Esophagus squamous epithelium (tissue), 5 donors: ENCODE measurements around the gene POLD2. TPM values are rescaled to one million over a fixed set of nuclear protein-coding genes. Genes with fewer than 3 reads are reported as not detected.

Experiments used
- DNase-seq: peaks from one replicate; lab custom pipeline; 2025; lab: John Stamatoyannopoulos, UW
- H3K27ac ChIP-seq, 4 donors: fragments of 200-600 bp; sonication (generic); one replicate each; pipeline ENCODE4 v1.5.1; 2016 to 2019; ENCODE audit warnings: mild to moderate bottlenecking in 1 of 4
- H3K27me3 ChIP-seq, 4 donors: fragments of 200-600 bp; sonication (generic); 1 replicate in 3 of 4; 2 replicates in 1 of 4; pipeline versions ENCODE4 v1.5.1 to v1.6.0; 2017 to 2021; ENCODE audit warnings: antibody characterized with exemption in 1 of 4
- H3K36me3 ChIP-seq, 3 donors: fragments of 200-600 bp; sonication (generic); one replicate each; pipeline ENCODE4 v1.5.1; 2016 to 2019
- H3K4me1 ChIP-seq, 3 donors: fragments of 200-600 bp; sonication (generic); one replicate each; pipeline ENCODE4 v1.5.1; 2017 to 2019
- H3K4me3 ChIP-seq, 4 donors: fragments of 200-600 bp; sonication (generic); 1 replicate in 3 of 4; 2 replicates in 1 of 4; pipeline ENCODE4 v1.5.1; 2016 to 2019; ENCODE audit warnings: mild to moderate bottlenecking in 2 of 4, moderate library complexity in 1 of 4
- H3K9me3 ChIP-seq, 3 donors: fragments of 200-600 bp; sonication (generic); one replicate each; pipeline ENCODE4 v1.5.1; 2016 to 2019
- POLR2A ChIP-seq, 4 donors: fragments of 450-650 bp; IDR thresholded peaks; one replicate each; pipeline ENCODE4 v1.6.1; 2017; ENCODE audit warnings: antibody characterized with exemption in 4 of 4, mild to moderate bottlenecking in 4 of 4, moderate library complexity in 3 of 4
- WGBS, 2 donors: methylation state at CpG; one replicate each; pipeline ENCODE4 v1.1.5; 2018; 5-methylcytosine and 5-hydroxymethylcytosine counted together
- intact Hi-C: fragments of 100-400 bp; cut with DNase I; formaldehyde crosslinking; loops from one replicate; pipeline ENCODE4 v1.15.0; 2022
- total RNA-seq, 4 donors: library from RNA; depleted of rRNA; stranded (reverse); fragments of >200 nt; gene quantifications; one replicate each; pipeline ENCODE4 v1.1.0, GENCODE V29; 2016
- TF ChIP-seq, protein P1 (sequence below), 6 experiments: fragments of 450-650 bp in 4 of 6; fragments of 200-600 bp in 2 of 6; sonication (generic) in 2 of 6; IDR thresholded peaks; one replicate each; pipeline ENCODE4 v1.5.1; 2016 to 2019; ENCODE audit warnings: antibody characterized with exemption in 6 of 6, mild to moderate bottlenecking in 4 of 6, moderate library complexity in 4 of 6
- donor health status: DM: yes; HTN: yes; CAD: no.

POLD2 gene
- total RNA-seq, 4 donors from 2014 or later, result 71.2 to 164 (median 89.5) TPM

DNA sequence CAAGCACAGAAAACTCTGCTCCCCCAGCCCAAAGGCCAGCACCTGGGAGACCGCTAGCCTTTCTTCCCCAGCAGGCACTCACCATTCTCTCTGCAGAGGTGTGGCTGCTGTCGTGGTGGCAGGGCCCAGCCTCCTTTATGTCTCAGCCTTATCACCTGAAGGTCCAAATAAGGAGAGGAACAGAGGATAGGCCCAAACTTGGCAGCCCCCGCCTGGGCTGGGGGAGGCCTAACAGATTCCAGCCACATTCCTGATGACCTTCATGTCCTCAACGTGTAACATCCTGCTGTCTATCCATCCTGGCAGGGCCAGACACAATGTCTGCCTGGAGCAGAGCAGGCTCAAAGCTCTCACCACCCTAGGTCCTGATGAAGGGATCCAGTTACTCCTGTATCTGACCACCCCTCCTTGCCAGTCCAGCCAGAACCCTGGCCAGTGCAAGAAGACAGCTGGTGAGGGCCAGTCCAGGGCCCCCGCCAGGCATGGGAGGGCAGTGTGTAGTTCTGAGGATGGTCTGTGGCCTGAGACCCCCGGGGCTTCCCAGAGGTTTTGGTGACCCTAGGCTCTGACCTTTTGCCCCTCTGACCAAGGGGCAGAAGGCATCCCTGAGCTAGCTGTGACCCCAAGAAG lies 18.0 kb upstream of the POLD2 start, which contains the start of gene MYL7:
TSS of gene MYL7 (minus strand) at position 112 of the 630 bp plus-strand sequence. CDS start at position 85, 27 bp downstream.
- DNase-seq, result no peak
- intact Hi-C loops, result no loop called here

GRCh38 chr7:44140341-44140740 lies 17.0 kb upstream of the POLD2 start:
- Histone ChIP-seq H3K27ac (no peak overlapping the region), H3K4me3 (no peak overlapping the region), H3K27me3 (peaks cover 0 to 11% (median 0%) of the 10 kb centered on the region in 4 donors), H3K9me3 (no peaks in the 10 kb centered on the region), H3K4me1 (peaks cover 1 to 4% (median 1%) of the 10 kb centered on the region in 3 donors), H3K36me3 (no peaks in the 10 kb centered on the region)
- intact Hi-C loops, result no loop called here
- TF ChIP-seq, protein P1, sequence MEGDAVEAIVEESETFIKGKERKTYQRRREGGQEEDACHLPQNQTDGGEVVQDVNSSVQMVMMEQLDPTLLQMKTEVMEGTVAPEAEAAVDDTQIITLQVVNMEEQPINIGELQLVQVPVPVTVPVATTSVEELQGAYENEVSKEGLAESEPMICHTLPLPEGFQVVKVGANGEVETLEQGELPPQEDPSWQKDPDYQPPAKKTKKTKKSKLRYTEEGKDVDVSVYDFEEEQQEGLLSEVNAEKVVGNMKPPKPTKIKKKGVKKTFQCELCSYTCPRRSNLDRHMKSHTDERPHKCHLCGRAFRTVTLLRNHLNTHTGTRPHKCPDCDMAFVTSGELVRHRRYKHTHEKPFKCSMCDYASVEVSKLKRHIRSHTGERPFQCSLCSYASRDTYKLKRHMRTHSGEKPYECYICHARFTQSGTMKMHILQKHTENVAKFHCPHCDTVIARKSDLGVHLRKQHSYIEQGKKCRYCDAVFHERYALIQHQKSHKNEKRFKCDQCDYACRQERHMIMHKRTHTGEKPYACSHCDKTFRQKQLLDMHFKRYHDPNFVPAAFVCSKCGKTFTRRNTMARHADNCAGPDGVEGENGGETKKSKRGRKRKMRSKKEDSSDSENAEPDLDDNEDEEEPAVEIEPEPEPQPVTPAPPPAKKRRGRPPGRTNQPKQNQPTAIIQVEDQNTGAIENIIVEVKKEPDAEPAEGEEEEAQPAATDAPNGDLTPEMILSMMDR (IDR thresholded peaks at IDR 0.05), result no peak
- TF ChIP-seq POLR2A (IDR thresholded peaks at IDR 0.05), result no peak
- DNase-seq, result no peak
- WGBS, 2 donors, result 76 to 82% methylated on average over 2 to 4 of the region's 10 CpGs

More for the DNA sequence above, 18.0 kb upstream of the POLD2 start, which contains the start of gene MYL7:
- no peak for TF ChIP-seq POLR2A (IDR thresholded peaks at IDR 0.05)
- TF ChIP-seq, protein P1 (IDR thresholded peaks at IDR 0.05), result no peak
- Histone ChIP-seq H3K9me3 (no peaks in the 10 kb centered on the region), H3K27me3 (peaks cover 0 to 20% (median 0%) of the 10 kb centered on the region in 4 donors), H3K27ac (no peak within 1 kb of the TSS), H3K4me1 (peaks cover 9 to 14% (median 11%) of the 10 kb centered on the region in 3 donors), H3K36me3 (no peaks in the 10 kb centered on the region), H3K4me3 (no peak within 1 kb of the TSS)
- 60 to 81% methylated on average over 1 to 4 of the region's 6 CpGs for WGBS, 2 donors

DNA sequence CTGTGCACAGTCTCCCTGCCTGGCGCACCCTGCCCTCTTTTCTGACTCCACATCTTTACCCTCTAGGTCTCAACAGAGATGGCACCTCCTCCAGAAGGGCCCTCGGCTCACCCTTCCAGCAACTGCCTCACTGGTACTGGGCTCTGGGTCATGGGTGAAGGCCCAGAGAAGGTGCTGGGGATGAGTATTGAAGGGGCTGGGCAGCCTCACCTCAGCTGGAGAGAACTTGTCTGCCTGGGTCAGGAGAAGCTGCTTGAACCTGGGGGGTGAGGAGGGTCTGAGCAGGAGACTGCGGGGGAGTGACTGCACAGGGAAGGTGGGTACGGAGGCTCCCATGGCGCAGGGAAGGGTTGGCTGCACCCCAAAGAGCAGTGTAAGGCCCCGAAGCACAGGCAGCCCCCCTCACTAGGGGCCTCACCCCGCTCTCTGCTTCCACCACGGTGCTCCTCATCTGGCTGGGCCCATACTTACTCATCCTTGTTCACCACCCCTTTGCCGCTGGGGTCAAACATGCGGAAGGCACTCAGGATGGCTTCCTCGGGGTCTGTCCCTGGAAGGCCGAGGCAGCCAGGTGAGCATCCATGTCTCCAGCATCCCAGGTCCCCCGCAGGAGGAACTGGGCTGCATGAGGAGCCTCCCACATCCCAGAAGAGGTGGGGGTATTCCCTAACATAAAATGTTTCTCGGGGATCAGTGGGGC lies 16.1 kb upstream of the POLD2 start:
- Histone ChIP-seq H3K36me3 (no peaks in the 10 kb centered on the region), H3K4me3 (no peak overlapping the region), H3K27me3 (peaks cover 0 to 2% (median 0%) of the 10 kb centered on the region in 4 donors), H3K27ac (no peak overlapping the region), H3K9me3 (no peaks in the 10 kb centered on the region), H3K4me1 (no peaks in the 10 kb centered on the region)
- 89 to 98% methylated on average over 7 of the region's 14 CpGs for WGBS, 2 donors
- no peak for DNase-seq
- intact Hi-C loops, result no loop called here
- TF ChIP-seq, protein P1 (IDR thresholded peaks at IDR 0.05), result no peak
- TF ChIP-seq POLR2A (IDR thresholded peaks at IDR 0.05), result no peak

DNA sequence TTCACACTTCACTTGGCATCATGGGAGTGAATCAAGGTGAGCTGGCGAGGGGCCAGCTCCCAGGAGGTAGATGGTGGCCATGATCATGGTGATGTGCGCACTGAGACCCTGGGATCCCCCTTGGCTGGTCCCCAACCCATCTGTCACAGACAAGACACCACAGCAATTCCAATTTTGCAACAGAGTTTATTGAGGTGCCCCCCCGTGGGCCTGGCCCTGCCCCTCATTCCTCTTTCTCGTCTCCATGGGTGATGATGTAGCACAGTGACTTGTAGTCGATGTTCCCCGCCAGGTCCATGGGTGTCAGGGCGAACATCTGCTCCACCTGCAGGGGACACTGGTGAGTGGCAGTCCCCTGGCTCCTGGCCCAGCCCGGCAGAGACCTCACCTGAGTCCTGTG lies 15.3 kb upstream of the POLD2 start:
- no peaks in the 10 kb centered on the region for H3K36me3 ChIP-seq
- TF ChIP-seq, protein P1 (IDR thresholded peaks at IDR 0.05), result no peak
- no peak for TF ChIP-seq POLR2A (IDR thresholded peaks at IDR 0.05)
- intact Hi-C loops, result no loop called here
- H3K4me1 ChIP-seq, result no peaks in the 10 kb centered on the region
- no peak overlapping the region for H3K4me3 ChIP-seq
- no peaks in the 10 kb centered on the region for H3K9me3 ChIP-seq
- no peaks in the 10 kb centered on the region for H3K27me3 ChIP-seq
- no peak overlapping the region for H3K27ac ChIP-seq
- WGBS, 2 donors, result 67 to 82% methylated on average over 1 to 2 of the region's 8 CpGs
- DNase-seq, result no peak

- Histone ChIP-seq H3K9me3 (no peaks in the 10 kb centered on the region), H3K4me3 (no peak overlapping the region), H3K27ac (no peak overlapping the region), H3K36me3 (no peaks in the 10 kb centered on the region), H3K4me1 (no peaks in the 10 kb centered on the region), H3K27me3 (no peaks in the 10 kb centered on the region)
- intact Hi-C loops, result no loop called here
- 86 to 89% methylated on average over 5 of the region's 5 CpGs for WGBS, 2 donors
- TF ChIP-seq, protein P1 (IDR thresholded peaks at IDR 0.05), result no peak
- TF ChIP-seq POLR2A (IDR thresholded peaks at IDR 0.05), result no peak
- no peak for DNase-seq
Observed at GRCh38 chr7:44136731-44137130, 13.4 kb upstream of the POLD2 start.
